ENCODE data around the gene DPF3.

DPF3 gene

GRCh38 chr14:72925815-72926291, 32.0 kb upstream of the DPF3 start:
- TF ChIP-seq PAX5 (IDR thresholded peaks at IDR 0.05; ENCODE audit: insufficient read depth, low read length, severe bottlenecking) = no peak
- no peak for TF ChIP-seq SPI1 (IDR thresholded peaks at IDR 0.05; ENCODE audit: low read depth, low read length)
- no peak for TF ChIP-seq TAF1 (IDR thresholded peaks at IDR 0.05; ENCODE audit: low read depth, low read length)
- TF ChIP-seq POLR2AphosphoS5 (IDR thresholded peaks at IDR 0.05; ENCODE audit: low read depth, low read length) = no peak
- no peak for DNase-seq (ENCODE audit: insufficient read length, low spot score)
- FAIRE-seq = no peak

GRCh38 chr14:72925171-72925759, 31.4 kb upstream of the DPF3 start:
- TF ChIP-seq POLR2AphosphoS5 (IDR thresholded peaks at IDR 0.05; ENCODE audit: low read depth, low read length) = no peak
- TF ChIP-seq POU2F2 (IDR thresholded peaks at IDR 0.05; ENCODE audit: low read depth, low read length) = no peak
- no peak for TF ChIP-seq TAF1 (IDR thresholded peaks at IDR 0.05; ENCODE audit: low read depth, low read length)
- TF ChIP-seq PAX5 (IDR thresholded peaks at IDR 0.05; ENCODE audit: insufficient read depth, low read length, severe bottlenecking) = no peak
- TF ChIP-seq POLR2A (IDR thresholded peaks at IDR 0.05; ENCODE audit: low read depth, low read length) = no peak
- FAIRE-seq = no peak
- DNase-seq (ENCODE audit: insufficient read length, low spot score) = no peak

- FAIRE-seq (no peak), DNase-seq (ENCODE audit: insufficient read length, low spot score) (no peak)
- TF ChIP-seq POU2F2 (IDR thresholded peaks at IDR 0.05; ENCODE audit: low read depth, low read length) = no peak
- no peak for TF ChIP-seq TAF1 (IDR thresholded peaks at IDR 0.05; ENCODE audit: low read depth, low read length)
- no peak for TF ChIP-seq POLR2A (IDR thresholded peaks at IDR 0.05; ENCODE audit: low read depth, low read length)
- no peak for TF ChIP-seq PAX5 (IDR thresholded peaks at IDR 0.05; ENCODE audit: insufficient read depth, low read length, severe bottlenecking)
- TF ChIP-seq POLR2AphosphoS5 (IDR thresholded peaks at IDR 0.05; ENCODE audit: low read depth, low read length) = no peak
These were observed 30.4 kb upstream of the DPF3 start for GRCh38 chr14:72924337-72924736.

GRCh38 chr14:72921396-72921795, 27.5 kb upstream of the DPF3 start:
- TF ChIP-seq TAF1 (IDR thresholded peaks at IDR 0.05; ENCODE audit: low read depth, low read length) = no peak
- DNase-seq (ENCODE audit: insufficient read length, low spot score) (no peak), FAIRE-seq (no peak)

- no peak for DNase-seq (ENCODE audit: insufficient read length, low spot score)
- TF ChIP-seq POLR2A (IDR thresholded peaks at IDR 0.05; ENCODE audit: low read depth, low read length) (no peak), PAX5 (IDR thresholded peaks at IDR 0.05; ENCODE audit: insufficient read depth, low read length, severe bottlenecking) (no peak), POU2F2 (IDR thresholded peaks at IDR 0.05; ENCODE audit: low read depth, low read length) (no peak), TAF1 (IDR thresholded peaks at IDR 0.05; ENCODE audit: low read depth, low read length) (no peak), SPI1 (IDR thresholded peaks at IDR 0.05; ENCODE audit: low read depth, low read length) (no peak), POLR2AphosphoS5 (IDR thresholded peaks at IDR 0.05; ENCODE audit: low read depth, low read length) (no peak)
- no peak for FAIRE-seq
These were observed 26.1 kb upstream of the DPF3 start for GRCh38 chr14:72920008-72920407.

DNA sequence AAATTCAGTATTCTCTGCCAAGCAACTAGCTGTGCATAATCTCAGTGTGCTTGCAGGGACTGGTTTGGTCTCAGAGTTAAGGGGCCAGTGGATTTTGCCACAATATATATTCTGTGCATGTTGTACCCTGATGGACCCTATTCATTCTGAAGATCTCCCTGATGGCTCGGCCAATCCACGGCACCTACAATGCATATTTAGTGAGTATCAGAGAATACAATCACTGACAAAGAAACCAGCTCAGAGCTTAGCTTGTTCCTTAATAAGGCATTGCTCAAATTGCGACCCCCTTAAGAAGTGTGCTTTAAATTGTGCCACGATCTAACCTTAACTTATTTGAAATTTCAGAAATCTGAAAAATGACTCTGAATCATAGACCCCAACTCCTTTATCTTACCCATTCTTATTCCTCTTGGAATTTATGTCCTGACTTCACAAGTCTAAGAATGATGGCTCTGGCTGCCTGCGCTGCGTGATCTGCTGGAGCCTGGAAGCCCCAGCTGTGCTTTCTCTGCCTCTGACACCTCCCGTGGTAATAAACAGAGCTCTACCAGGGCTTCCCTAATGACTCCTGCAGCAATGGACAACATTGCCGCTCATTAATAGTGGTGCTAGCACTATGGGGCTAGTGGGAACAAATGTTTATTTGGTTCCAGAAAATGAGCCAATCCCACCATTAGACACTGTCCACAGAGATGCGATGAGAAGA, 23.3 kb upstream of the DPF3 start:
- no peak for TF ChIP-seq TAF1 (IDR thresholded peaks at IDR 0.05; ENCODE audit: low read depth, low read length)
- TF ChIP-seq SPI1 (IDR thresholded peaks at IDR 0.05; ENCODE audit: low read depth, low read length) = no peak
- TF ChIP-seq POLR2AphosphoS5 (IDR thresholded peaks at IDR 0.05; ENCODE audit: low read depth, low read length) = no peak
- no peak for TF ChIP-seq POU2F2 (IDR thresholded peaks at IDR 0.05; ENCODE audit: low read depth, low read length)
- no peak for TF ChIP-seq POLR2A (IDR thresholded peaks at IDR 0.05; ENCODE audit: low read depth, low read length)
- no peak for TF ChIP-seq PAX5 (IDR thresholded peaks at IDR 0.05; ENCODE audit: insufficient read depth, low read length, severe bottlenecking)
- DNase-seq (ENCODE audit: insufficient read length, low spot score) (no peak), FAIRE-seq (no peak)

GRCh38 chr14:72916174-72916573, 22.3 kb upstream of the DPF3 start:
- no peak for TF ChIP-seq POLR2A (IDR thresholded peaks at IDR 0.05; ENCODE audit: low read depth, low read length)
- TF ChIP-seq SPI1 (IDR thresholded peaks at IDR 0.05; ENCODE audit: low read depth, low read length) = no peak
- TF ChIP-seq POU2F2 (IDR thresholded peaks at IDR 0.05; ENCODE audit: low read depth, low read length) = no peak
- FAIRE-seq (no peak), DNase-seq (ENCODE audit: insufficient read length, low spot score) (no peak)

- no peak for DNase-seq (ENCODE audit: insufficient read length, low spot score)
- TF ChIP-seq SPI1 (IDR thresholded peaks at IDR 0.05; ENCODE audit: low read depth, low read length) (no peak), POLR2A (IDR thresholded peaks at IDR 0.05; ENCODE audit: low read depth, low read length) (no peak), TAF1 (IDR thresholded peaks at IDR 0.05; ENCODE audit: low read depth, low read length) (no peak), POU2F2 (IDR thresholded peaks at IDR 0.05; ENCODE audit: low read depth, low read length) (no peak), POLR2AphosphoS5 (IDR thresholded peaks at IDR 0.05; ENCODE audit: low read depth, low read length) (no peak)
- no peak for FAIRE-seq
These were observed 19.9 kb upstream of the DPF3 start for GRCh38 chr14:72913809-72914208.

GRCh38 chr14:72909163-72909562, 15.3 kb upstream of the DPF3 start:
- TF ChIP-seq POLR2AphosphoS5 (IDR thresholded peaks at IDR 0.05; ENCODE audit: low read depth, low read length) (no peak), PAX5 (IDR thresholded peaks at IDR 0.05; ENCODE audit: insufficient read depth, low read length, severe bottlenecking) (no peak), POLR2A (IDR thresholded peaks at IDR 0.05; ENCODE audit: low read depth, low read length) (no peak), SPI1 (IDR thresholded peaks at IDR 0.05; ENCODE audit: low read depth, low read length) (no peak), TAF1 (IDR thresholded peaks at IDR 0.05; ENCODE audit: low read depth, low read length) (no peak), POU2F2 (IDR thresholded peaks at IDR 0.05; ENCODE audit: low read depth, low read length) (no peak)
- FAIRE-seq (no peak), DNase-seq (ENCODE audit: insufficient read length, low spot score) (no peak)

DNA sequence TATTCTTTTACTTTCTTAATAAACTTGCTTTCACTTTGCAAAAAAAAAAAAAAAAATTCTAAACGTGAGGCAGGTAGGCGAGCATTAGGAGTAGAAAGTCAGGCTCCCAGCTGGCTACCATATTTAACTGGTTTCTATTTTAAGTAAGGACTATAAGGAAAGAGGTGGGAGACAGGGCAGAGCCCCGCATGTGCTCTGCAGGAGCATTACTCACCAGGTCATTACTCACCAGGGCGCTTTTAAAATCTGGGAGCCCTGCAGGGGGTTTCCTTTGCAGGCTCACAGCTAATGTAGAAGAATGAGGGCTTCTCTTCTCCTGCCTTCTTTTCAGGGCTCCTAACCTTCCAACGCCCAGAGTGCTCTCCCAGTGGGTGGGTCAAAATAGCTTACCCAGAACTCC, 14.0 kb upstream of the DPF3 start:
- no peak for FAIRE-seq
- DNase-seq (ENCODE audit: insufficient read length, low spot score) = no peak
- TF ChIP-seq POLR2AphosphoS5 (IDR thresholded peaks at IDR 0.05; ENCODE audit: low read depth, low read length) (no peak), SPI1 (IDR thresholded peaks at IDR 0.05; ENCODE audit: low read depth, low read length) (no peak), PAX5 (IDR thresholded peaks at IDR 0.05; ENCODE audit: insufficient read depth, low read length, severe bottlenecking) (no peak), POU2F2 (IDR thresholded peaks at IDR 0.05; ENCODE audit: low read depth, low read length) (no peak), POLR2A (IDR thresholded peaks at IDR 0.05; ENCODE audit: low read depth, low read length) (no peak), TAF1 (IDR thresholded peaks at IDR 0.05; ENCODE audit: low read depth, low read length) (no peak)
